Endothelial cell of umbilical vein (primary cell): ENCODE measurements around the gene MCM3AP. TPM values are rescaled to one million over a fixed set of nuclear protein-coding genes. Genes with fewer than 3 reads are reported as not detected.

Experiments used
- BruUV-seq: library from RNA; stranded (reverse); fragments of 400-500 nt; replicated peaks from 2 replicates; lab custom pipeline; 2021; lab: Mats Ljungman, UMichigan
- CTCF ChIA-PET: fragments of 300-600, 350-600 bp; sonication (Branson Sonifier 250); formaldehyde crosslinking; loops from one replicate; lab custom pipeline; 2021; ENCODE audit warnings: antibody characterized with exemption, inconsistent platforms; lab: Charles Lee
- POLR2A ChIA-PET: fragments of 300-600, 350-600 bp; sonication (Branson Sonifier 250); formaldehyde crosslinking; loops from one replicate; lab custom pipeline; 2021; ENCODE audit warnings: antibody characterized with exemption, inconsistent platforms; lab: Charles Lee
- DNase-seq: peaks from one replicate; pipeline ENCODE4 v3.0.0-alpha.2; 2011; ENCODE audit warnings: low read depth, low spot score
- FAIRE-seq: peaks from 2 replicates; lab custom pipeline; 2011; peaks lifted over from hg19 to GRCh38; lab: Jason Lieb, UNC
- H2AFZ ChIP-seq: 2 replicates; pipeline ENCODE4 v1.6.0; 2012; ENCODE audit warnings: low read depth, low read length, control low read depth, inconsistent platforms
- H3K27ac ChIP-seq: 2 replicates; pipeline ENCODE4 v1.5.1; 2011; ENCODE audit warnings: low read depth, mild to moderate bottlenecking, control low read depth, low read length, moderate library complexity; ENCODE audit not compliant: insufficient read depth
- H3K27me3 ChIP-seq, 2 experiments: 2 replicates each; pipeline versions ENCODE4 v1.6.0 to v1.6.1; 2011; ENCODE audit warnings: low read length in 2 of 2, mixed read lengths in 1 of 2; ENCODE audit not compliant: control insufficient read depth in 2 of 2, insufficient read depth in 2 of 2
- H3K36me3 ChIP-seq, 2 experiments: 2 replicates in 1 of 2; 3 replicates in 1 of 2; pipeline ENCODE4 v1.5.1; 2011; ENCODE audit warnings: low read length in 2 of 2, mild to moderate bottlenecking in 1 of 2, moderate library complexity in 1 of 2; ENCODE audit not compliant: control insufficient read depth in 2 of 2, insufficient read depth in 2 of 2; ENCODE audit errors: extremely low read depth in 1 of 2
- H3K4me1 ChIP-seq: 3 replicates; pipeline ENCODE4 v1.5.1; 2011; ENCODE audit warnings: mild to moderate bottlenecking, low read length; ENCODE audit not compliant: control insufficient read depth, insufficient read depth; ENCODE audit errors: extremely low read depth
- H3K4me2 ChIP-seq: 2 replicates; pipeline ENCODE4 v1.6.1; 2011; ENCODE audit warnings: low read length, control low read depth, mixed read lengths; ENCODE audit not compliant: insufficient read depth
- H3K4me3 ChIP-seq, 3 experiments: fragments of 200-600 bp in 1 of 3; sonication (generic), shearing (Covaris generic) in 1 of 3; replicated peaks in 1 of 3; 2 replicates each; pipeline ENCODE4 v1.5.1; 2011 to 2016; ENCODE audit warnings: control low read depth in 3 of 3, low read length in 3 of 3, mild to moderate bottlenecking in 2 of 3, inconsistent platforms in 1 of 3, low read depth in 1 of 3, moderate library complexity in 1 of 3; ENCODE audit not compliant: insufficient read depth in 1 of 3
- H3K79me2 ChIP-seq: 2 replicates; pipeline ENCODE4 v1.6.0; 2012; ENCODE audit warnings: low read length, inconsistent platforms; ENCODE audit not compliant: control insufficient read depth, insufficient read depth
- H3K9ac ChIP-seq: replicated peaks from 2 replicates; pipeline ENCODE3; 2011; ENCODE audit warnings: low read length, control low read depth; ENCODE audit not compliant: insufficient read depth; ENCODE audit errors: extremely low read depth
- H3K9me1 ChIP-seq: replicated peaks from 3 replicates; pipeline ENCODE4 v1.6.0; 2011; ENCODE audit warnings: mild to moderate bottlenecking, low read length; ENCODE audit not compliant: control insufficient read depth, insufficient read depth; ENCODE audit errors: extremely low read depth
- H3K9me3 ChIP-seq: replicated peaks from 2 replicates; pipeline ENCODE4 v1.5.1; 2012; ENCODE audit warnings: low read length, inconsistent platforms; ENCODE audit not compliant: control insufficient read depth, insufficient read depth
- H4K20me1 ChIP-seq: replicated peaks from 2 replicates; pipeline ENCODE3; 2011; ENCODE audit warnings: mild to moderate bottlenecking, low read length; ENCODE audit not compliant: control insufficient read depth, insufficient read depth; ENCODE audit errors: extremely low read depth
- CTCF ChIP-seq, 2 donors: IDR thresholded peaks; 1 replicate in 1 of 2; 2 replicates in 1 of 2; pipeline ENCODE4 v1.5.1; 2011; ENCODE audit warnings: low read length in 2 of 2, mild to moderate bottlenecking in 2 of 2, moderate library complexity in 2 of 2, control low read depth in 1 of 2, inconsistent platforms in 1 of 2, low read depth in 1 of 2; ENCODE audit not compliant: insufficient read depth in 1 of 2; ENCODE audit errors: extremely low read depth in 1 of 2
- EZH2 ChIP-seq: IDR thresholded peaks from 2 replicates; pipeline ENCODE4 v1.6.1; 2012; ENCODE audit warnings: borderline replicate concordance, low read depth, mild to moderate bottlenecking, moderate library complexity, low read length, inconsistent platforms; ENCODE audit not compliant: severe bottlenecking
- FOS ChIP-seq: IDR thresholded peaks from 2 replicates; pipeline ENCODE4 v1.6.1; 2011; ENCODE audit warnings: mild to moderate bottlenecking, low read length, moderate library complexity, borderline replicate concordance; ENCODE audit not compliant: insufficient read depth
- GATA2 ChIP-seq: IDR thresholded peaks from 2 replicates; pipeline ENCODE4 v1.7.0; 2011; ENCODE audit warnings: low read depth, mild to moderate bottlenecking, moderate library complexity, mixed read lengths, low read length; ENCODE audit not compliant: insufficient read length, insufficient read depth
- JUN ChIP-seq: IDR thresholded peaks from 2 replicates; pipeline ENCODE4 v1.6.1; 2011; ENCODE audit warnings: borderline replicate concordance, low read depth; ENCODE audit not compliant: insufficient read length, insufficient read depth
- MYC ChIP-seq: IDR thresholded peaks from one replicate; pipeline ENCODE4 v1.6.1; 2011; ENCODE audit warnings: mild to moderate bottlenecking, low read depth, low read length
- POLR2A ChIP-seq: IDR thresholded peaks from 2 replicates; pipeline ENCODE4 v1.6.1; 2012; ENCODE audit warnings: low read depth, mild to moderate bottlenecking, control low read depth, low read length
- POLR2AphosphoS5 ChIP-seq: IDR thresholded peaks from 2 replicates; pipeline ENCODE4 v1.6.1; 2012; ENCODE audit warnings: low read depth, mild to moderate bottlenecking, control low read depth, low read length, moderate library complexity; ENCODE audit not compliant: insufficient read depth
- dilution Hi-C: fragments of 300-500 bp; cut with MboI; formaldehyde crosslinking; loops from one replicate; pipeline ENCODE4 v1.15.0; 2019; ENCODE audit warnings: low sequenced_read_pairs; ENCODE audit not compliant: extremely low pct_ligation_motif_present
- intact Hi-C: fragments of 100-400 bp; cut with micrococcal nuclease; formaldehyde crosslinking; loops from one replicate; pipeline ENCODE4 v1.10.0; 2022
- polyA plus RNA-seq, 4 experiments: library from polyadenylated mRNA; depleted of rRNA in 3 of 4; stranded (reverse) in 3 of 4; unstranded in 1 of 4; fragments of >200 nt; gene quantifications; 2 replicates each; pipeline versions ENCODE4 v1.2.1 to v1.2.3, GENCODE V29; 2011 to 2012; ENCODE audit warnings: missing spikeins in 1 of 4
- total RNA-seq: library from RNA; stranded (reverse); gene quantifications from 2 replicates; pipeline ENCODE4 v1.2.3, GENCODE V29; 2021
- TF ChIP-seq, protein P1 (sequence below): IDR thresholded peaks from 2 replicates; pipeline ENCODE4 v1.6.1; 2011; ENCODE audit not compliant: insufficient read depth, insufficient read length

The MCM3AP gene
- total and polyA plus RNA-seq, 2 donors (not counting 3 experiments of a cell fraction or from before 2014, with no cell fraction given), result 37.9 to 115 TPM

DNA sequence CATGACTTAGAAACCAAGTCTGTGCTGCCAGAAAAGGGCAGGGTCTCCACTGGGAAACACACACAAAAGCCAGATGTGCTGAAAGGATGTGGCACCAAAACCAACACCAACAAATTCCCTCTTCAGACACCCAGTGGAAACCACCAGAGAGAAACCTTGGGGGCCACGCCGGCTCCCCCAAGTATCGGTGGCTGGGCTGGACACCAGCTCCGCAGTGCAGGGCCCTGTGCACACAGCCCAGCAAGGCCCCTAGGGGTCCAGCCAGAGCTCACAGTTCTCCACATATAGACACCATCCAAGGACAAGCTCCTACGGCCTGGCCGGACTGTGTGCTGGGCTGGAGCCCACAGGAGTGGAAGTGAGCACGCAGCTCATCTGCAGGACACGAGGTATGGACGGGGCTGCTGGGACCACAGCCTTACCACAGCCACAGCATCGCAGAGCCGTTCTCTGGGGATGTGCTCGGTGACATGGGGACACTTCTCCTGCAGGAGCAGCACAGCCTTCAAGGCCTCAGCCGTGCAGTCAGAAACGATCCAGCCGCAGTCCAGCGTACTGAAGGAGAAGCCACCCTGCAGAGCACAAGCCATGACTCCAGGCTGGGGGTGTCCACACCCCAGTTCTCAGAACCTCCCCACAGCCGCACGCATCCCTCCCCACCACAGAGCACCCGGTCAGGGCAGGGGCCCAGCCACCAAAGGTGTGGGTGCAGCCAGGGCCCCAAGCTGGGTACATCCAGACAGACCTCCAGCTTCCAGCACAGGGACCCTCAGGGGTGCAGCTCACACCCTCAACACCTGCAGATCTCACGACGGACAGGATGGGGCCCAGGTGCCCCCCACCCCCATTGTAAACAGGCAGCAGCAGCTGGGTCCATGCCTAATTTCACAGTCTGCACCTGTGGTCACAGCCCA, 78.1 kb downstream of the MCM3AP start:
- H3K4me2 ChIP-seq, result no peak overlapping the region
- no TSS peak for BruUV-seq
- no peaks in the 10 kb centered on the region for H4K20me1 ChIP-seq
- no peak overlapping the region for H3K4me3 ChIP-seq
- H3K27me3 ChIP-seq, result no peaks in the 10 kb centered on the region
- POLR2A ChIA-PET, result no interaction called here
- intact Hi-C loops, result no loop called here
- no peaks in the 10 kb centered on the region for H3K9me3 ChIP-seq
- TF ChIP-seq POLR2AphosphoS5, result no peak
- TF ChIP-seq, protein P1, sequence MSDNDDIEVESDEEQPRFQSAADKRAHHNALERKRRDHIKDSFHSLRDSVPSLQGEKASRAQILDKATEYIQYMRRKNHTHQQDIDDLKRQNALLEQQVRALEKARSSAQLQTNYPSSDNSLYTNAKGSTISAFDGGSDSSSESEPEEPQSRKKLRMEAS, result no peak
- TF ChIP-seq FOS, result no peak
- no peak for TF ChIP-seq JUN
- TF ChIP-seq MYC, result no peak
- TF ChIP-seq EZH2, result no peak
- no peak for TF ChIP-seq GATA2
- TF ChIP-seq POLR2A, result no peak
- TF ChIP-seq CTCF (IDR thresholded peaks at IDR 0.05; ENCODE audit: extremely low read depth in 1 of 2, insufficient read depth in 1 of 2, low read depth in 1 of 2, low read length in 2 of 2), result no peak
- DNase-seq (no peak), FAIRE-seq (no peak)
- H3K4me1 ChIP-seq, result peaks cover 6% of the 10 kb centered on the region
- no peak overlapping the region for H3K9ac ChIP-seq
- H3K36me3 ChIP-seq, result peaks cover 14 to 48% of the 10 kb centered on the region in 2 experiments
- dilution Hi-C loops, result no loop called here
- no peaks in the 10 kb centered on the region for H3K9me1 ChIP-seq
- no peak overlapping the region for H2AFZ ChIP-seq
- CTCF ChIA-PET, result interaction anchor here (1.5 kb wide), 1 partner anchor 64 kb away, joined by 5 read pairs; no protein-coding TSS in a partner anchor
- no peaks in the 10 kb centered on the region for H3K79me2 ChIP-seq
- H3K27ac ChIP-seq, result no peak overlapping the region
